ENCODE data around the gene NRDE2.

DNA sequence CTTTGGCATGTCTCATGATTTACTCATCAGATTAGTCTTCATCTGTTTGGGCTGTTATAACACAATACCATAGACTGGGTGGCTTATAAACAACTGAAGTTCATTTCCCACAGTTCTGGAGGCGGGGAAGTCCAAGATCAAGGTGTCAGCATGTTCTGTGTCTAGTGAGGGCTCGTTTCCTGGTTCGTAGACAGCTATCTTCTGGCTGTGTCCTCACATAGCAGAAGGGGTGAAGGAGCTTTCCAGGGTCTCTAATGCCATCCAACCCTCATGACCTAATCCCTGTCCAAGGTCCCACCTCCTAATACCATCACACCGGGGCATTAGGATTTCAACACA is 30.8 kb upstream of the NRDE2 start:
- TF ChIP-seq, protein P1, sequence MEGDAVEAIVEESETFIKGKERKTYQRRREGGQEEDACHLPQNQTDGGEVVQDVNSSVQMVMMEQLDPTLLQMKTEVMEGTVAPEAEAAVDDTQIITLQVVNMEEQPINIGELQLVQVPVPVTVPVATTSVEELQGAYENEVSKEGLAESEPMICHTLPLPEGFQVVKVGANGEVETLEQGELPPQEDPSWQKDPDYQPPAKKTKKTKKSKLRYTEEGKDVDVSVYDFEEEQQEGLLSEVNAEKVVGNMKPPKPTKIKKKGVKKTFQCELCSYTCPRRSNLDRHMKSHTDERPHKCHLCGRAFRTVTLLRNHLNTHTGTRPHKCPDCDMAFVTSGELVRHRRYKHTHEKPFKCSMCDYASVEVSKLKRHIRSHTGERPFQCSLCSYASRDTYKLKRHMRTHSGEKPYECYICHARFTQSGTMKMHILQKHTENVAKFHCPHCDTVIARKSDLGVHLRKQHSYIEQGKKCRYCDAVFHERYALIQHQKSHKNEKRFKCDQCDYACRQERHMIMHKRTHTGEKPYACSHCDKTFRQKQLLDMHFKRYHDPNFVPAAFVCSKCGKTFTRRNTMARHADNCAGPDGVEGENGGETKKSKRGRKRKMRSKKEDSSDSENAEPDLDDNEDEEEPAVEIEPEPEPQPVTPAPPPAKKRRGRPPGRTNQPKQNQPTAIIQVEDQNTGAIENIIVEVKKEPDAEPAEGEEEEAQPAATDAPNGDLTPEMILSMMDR (IDR thresholded peaks at IDR 0.05; ENCODE audit: low read depth, low read length, missing input control), result no peak
- no peak for TF ChIP-seq YY1 (IDR thresholded peaks at IDR 0.05)
- TF ChIP-seq, protein P2, sequence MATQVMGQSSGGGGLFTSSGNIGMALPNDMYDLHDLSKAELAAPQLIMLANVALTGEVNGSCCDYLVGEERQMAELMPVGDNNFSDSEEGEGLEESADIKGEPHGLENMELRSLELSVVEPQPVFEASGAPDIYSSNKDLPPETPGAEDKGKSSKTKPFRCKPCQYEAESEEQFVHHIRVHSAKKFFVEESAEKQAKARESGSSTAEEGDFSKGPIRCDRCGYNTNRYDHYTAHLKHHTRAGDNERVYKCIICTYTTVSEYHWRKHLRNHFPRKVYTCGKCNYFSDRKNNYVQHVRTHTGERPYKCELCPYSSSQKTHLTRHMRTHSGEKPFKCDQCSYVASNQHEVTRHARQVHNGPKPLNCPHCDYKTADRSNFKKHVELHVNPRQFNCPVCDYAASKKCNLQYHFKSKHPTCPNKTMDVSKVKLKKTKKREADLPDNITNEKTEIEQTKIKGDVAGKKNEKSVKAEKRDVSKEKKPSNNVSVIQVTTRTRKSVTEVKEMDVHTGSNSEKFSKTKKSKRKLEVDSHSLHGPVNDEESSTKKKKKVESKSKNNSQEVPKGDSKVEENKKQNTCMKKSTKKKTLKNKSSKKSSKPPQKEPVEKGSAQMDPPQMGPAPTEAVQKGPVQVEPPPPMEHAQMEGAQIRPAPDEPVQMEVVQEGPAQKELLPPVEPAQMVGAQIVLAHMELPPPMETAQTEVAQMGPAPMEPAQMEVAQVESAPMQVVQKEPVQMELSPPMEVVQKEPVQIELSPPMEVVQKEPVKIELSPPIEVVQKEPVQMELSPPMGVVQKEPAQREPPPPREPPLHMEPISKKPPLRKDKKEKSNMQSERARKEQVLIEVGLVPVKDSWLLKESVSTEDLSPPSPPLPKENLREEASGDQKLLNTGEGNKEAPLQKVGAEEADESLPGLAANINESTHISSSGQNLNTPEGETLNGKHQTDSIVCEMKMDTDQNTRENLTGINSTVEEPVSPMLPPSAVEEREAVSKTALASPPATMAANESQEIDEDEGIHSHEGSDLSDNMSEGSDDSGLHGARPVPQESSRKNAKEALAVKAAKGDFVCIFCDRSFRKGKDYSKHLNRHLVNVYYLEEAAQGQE (IDR thresholded peaks at IDR 0.05), result no peak
